HG02870 (cell line): ENCODE results near the gene PPP1R14D.

ENCODE experiments used
- ATAC-seq: cut with Tn5 transposase; IDR thresholded peaks from one replicate; pipeline ENCODE4 v1.9.1; 2021; ENCODE audit warnings: mild to moderate bottlenecking, moderate library complexity; ENCODE audit not compliant: unreplicated experiment

PPP1R14D gene

DNA sequence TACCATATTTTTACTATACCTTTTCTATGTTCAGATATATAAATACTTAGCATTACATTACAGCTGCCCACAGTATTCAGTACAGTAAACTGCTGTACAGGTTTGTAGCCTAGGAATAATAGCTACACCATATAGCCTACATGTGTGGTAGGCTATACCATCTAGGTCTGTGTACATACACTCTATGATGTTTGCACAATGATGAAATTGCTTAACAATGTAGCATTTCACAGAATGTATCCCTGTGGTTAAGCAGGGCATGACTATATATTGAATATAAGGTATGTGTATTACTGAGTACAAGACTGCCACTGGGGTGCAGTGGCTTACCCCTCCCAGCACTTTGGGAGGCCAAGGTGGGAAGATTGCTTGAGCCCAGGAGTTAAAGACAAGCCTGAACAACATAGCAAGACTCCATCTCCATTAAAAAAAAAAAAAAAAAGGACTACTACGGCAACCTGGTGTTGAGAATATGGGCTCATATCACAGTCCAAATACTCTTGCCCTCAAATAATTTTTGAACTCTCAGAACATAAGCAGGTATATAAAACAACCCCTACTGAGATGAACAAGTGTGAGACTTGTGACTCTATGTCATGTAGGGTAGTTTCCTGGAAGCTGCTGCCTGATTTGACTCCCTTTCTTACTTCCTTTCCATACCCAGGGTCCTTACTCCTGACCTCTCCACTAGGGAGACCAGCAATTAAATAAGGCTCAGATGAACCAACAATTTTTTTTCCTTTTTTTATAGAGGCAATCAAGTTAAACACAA is 4.8 kb downstream of the PPP1R14D start:
- no peak for ATAC-seq

GRCh38 chr15:40821195-40821594 is 7.3 kb downstream of the PPP1R14D start:
- no peak for ATAC-seq

- ATAC-seq: no peak
Observed at GRCh38 chr15:40819048-40819447, 9.5 kb downstream of the PPP1R14D start.

- ATAC-seq: no peak
Observed at GRCh38 chr15:40815042-40815698, 13.3 kb downstream of the PPP1R14D start.

DNA sequence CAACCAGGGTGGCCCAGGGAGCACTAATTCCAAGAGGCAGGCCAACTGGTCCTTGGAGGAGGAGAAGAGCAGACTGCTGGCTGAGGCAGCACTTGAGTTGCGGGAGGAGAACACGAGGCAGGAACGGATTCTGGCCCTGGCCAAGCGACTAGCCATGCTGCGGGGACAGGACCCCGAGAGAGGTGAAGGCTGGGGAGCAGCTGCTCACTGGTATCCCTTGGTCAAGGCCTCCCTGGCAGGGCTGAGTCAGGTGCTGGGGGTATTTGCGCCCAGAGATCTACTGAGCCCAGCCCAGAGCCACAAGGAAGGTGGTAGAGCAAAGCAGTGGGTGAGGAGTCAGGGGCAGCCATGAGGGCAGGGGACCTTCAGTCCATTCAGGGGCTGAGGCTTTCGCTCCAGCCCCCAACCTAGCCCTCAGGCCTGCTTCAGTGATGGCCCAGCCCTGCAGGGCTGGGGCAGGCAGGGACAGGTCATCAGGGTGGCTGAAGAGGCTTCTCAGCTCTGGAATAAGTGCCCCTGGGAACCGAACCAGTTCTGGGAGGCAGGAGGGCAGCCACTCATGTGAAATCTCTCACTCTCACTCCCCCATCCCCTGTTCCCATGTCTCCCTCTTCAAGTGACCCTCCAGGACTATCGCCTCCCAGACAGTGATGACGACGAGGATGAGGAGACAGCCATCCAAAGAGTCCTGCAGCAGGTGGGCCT is 15.6 kb downstream of the PPP1R14D start:
- no peak for ATAC-seq

GRCh38 chr15:40808861-40809450 is 19.6 kb downstream of the PPP1R14D start:
- ATAC-seq: no peak

GRCh38 chr15:40807888-40808461 is 20.5 kb downstream of the PPP1R14D start:
- no peak for ATAC-seq

DNA sequence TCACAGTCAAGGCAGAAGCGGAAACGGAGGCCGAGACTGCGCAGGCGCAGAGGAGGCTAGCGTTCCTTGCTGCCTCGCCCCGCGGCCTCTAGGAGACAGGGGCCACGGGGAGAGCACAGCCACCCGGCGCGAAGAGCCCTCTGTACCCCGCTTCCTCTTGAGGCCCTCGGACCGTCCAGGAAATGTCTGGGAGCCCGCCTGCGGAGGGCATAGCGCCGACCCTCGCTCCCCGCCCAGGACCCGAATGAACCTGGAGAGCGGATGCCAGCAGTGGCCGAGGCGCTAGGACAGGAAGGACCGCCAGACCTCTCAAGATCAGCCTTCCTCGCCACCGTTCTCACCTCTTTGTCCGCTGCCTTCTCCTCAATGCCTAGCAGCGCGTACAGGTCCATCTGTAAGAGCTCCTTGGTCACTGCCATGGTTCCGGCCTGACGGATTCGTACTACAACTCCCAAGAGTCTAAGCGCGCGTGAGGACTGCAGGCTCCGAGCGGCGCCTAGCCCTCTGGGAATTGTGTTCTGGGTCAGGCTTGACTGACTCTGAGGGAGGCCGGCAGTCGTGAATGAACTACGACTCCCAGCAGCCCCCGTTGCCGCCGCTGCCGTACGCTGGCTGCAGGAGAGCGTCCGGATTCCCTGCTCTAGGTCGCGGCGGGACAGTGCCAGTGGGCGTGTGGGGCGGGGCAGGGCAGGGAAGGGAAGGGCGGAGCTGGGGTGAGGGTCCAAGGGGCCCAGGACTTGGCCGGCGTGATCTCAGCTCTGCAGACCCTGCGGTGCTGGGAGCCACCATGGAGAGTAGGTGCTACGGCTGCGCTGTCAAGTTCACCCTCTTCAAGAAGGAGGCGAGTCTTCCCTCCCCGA is 21.2 kb downstream of the PPP1R14D start, which contains the start of the genes DNAJC17 and ZFYVE19:
Gene DNAJC17 (minus strand): TSS at position 446 of the 860 bp plus-strand sequence. CDS start 27 bp downstream, at position 419.
Gene ZFYVE19 (plus strand): TSS at position 62 of the 860 bp plus-strand sequence. CDS start 501 bp downstream, at position 563.
- ATAC-seq: peak; percentile 93

- ATAC-seq: no peak
Observed at GRCh38 chr15:40806672-40807027, 21.9 kb downstream of the PPP1R14D start.

GRCh38 chr15:40803688-40804087 is 24.8 kb downstream of the PPP1R14D start:
- no peak for ATAC-seq

GRCh38 chr15:40803076-40803475 is 25.4 kb downstream of the PPP1R14D start:
- no peak for ATAC-seq

DNA sequence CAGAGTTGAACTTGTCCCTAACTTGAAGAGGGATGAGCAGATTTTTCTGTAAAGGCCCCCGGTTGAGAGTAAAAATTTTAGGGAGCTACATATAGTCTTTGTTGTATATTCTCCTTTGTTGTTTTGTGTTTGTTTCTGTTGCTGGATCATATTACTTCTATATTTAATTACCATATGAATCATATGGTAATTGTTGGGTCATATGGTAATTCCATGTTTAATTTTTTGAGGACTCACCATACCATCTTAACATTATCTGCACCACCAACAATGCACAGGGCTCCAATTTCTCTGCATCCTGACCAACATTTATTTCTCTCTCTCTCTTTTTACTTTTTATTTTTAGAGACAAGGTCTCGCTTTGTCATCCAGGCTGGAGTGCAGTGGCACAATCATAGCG is 29.0 kb downstream of the PPP1R14D start:
- ATAC-seq: no peak

DNA sequence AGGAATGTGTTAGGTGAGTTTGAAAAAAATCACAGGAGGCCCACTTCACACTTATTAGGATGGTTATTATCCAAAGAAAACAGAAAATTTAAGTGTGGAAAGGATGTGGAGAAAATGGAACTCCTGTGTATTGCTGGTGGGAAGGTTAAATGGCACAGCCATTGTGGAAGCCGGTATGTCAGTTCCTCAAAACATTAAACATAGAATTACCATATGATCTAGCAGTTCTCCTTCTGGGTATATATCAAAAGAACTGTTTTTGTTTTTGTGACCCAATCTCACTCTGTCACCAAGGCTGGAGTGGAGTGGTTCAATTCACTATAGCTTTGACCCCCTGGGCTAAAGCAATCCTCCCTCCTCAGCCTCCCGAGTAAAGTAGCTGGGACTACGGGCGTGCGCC is 32.0 kb downstream of the PPP1R14D start:
- no peak for ATAC-seq

DNA sequence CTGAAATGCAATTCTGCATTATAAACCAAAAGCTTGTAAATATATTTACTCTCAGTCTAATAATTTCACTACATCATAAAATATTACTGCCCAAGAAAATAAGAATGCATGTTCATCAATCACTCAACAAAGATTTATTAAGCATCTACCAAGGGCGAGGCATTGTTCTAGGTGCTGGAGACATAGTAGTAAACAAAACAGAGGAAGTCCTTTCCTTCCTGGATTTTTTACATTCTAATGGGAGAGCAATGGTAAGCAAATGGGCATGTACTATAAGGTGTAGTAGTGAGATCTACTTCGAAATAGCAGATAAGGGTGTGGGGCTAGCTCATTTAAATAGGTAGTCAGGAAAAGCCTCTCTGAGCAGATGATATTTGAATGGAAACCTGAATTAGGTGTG is 32.5 kb downstream of the PPP1R14D start:
- ATAC-seq: no peak

DNA sequence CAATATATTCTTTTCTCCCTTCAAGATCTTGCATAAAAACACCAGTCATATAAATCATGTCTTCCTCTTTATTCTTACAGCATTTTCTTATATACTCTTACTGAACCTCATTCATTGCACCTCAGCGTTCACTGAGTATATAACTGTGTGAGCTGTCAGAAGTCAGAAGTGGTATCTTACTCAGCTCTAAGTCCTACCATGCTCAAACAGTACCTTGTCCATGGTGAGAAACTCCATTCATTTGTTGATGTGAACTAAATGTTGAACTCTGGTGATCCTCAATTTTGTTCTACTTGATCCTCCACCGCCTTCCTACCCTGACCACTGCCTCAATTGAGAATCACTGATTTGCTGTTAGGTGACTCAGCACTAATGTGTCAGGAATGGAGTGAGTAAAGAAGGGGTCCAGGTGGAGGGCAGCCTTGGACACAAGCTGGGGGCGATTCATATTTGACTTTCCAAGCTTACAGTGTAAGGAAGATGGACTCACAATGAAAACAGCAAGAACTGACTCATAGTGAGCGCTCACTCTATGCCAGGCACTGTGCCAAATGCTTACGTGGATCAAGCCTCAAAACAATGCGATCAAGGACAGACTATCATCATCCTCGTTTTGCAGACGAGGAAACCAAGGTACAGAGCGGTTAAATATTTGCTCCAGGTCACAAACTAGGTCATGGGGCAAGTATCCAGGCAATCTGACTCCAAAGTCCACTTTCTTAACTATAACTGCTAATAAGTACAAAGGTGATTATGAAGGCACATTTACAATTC is 35.1 kb downstream of the PPP1R14D start:
- no peak for ATAC-seq

- ATAC-seq: no peak
Observed at GRCh38 chr15:40792394-40792793, 36.1 kb downstream of the PPP1R14D start.

- ATAC-seq: no peak
Observed at GRCh38 chr15:40790718-40791117, 37.8 kb downstream of the PPP1R14D start.

DNA sequence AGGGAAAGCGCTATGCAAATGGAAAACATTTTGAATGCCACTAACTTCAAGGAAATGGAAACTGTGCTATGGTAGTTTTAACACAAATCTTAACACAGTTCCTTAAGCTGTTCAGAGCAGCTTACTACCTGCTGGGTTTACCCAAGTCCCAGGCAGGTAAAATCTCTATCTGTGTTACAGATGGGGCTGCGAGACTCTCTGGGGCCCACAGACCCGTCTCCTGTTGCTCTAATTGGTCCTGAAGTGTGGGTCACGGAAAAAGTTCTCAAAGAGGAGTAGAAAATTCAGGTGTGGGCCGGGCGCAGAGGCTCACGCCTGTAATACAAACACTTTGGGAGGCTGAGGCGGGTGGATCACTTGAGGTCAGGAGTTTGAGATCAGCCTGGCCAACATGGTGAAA is 38.5 kb downstream of the PPP1R14D start:
- ATAC-seq: no peak

- ATAC-seq: no peak
Observed at GRCh38 chr15:40789119-40789518, 39.4 kb downstream of the PPP1R14D start.
